HepG2 (cell line): Measurements from ENCODE around the gene SYNGR1. TPM values are rescaled to one million over a fixed set of nuclear protein-coding genes. Genes with fewer than 3 reads are reported as not detected.

Source experiments
- ARID2 ChIP-seq: sonication (generic); formaldehyde crosslinking; IDR thresholded peaks from 2 replicates; pipeline ENCODE4 v1.8.1; 2022; ENCODE audit warnings: mild to moderate bottlenecking, missing genetic modification reagents, borderline replicate concordance
- FOSL1 ChIP-seq: sonication (generic); formaldehyde crosslinking; IDR thresholded peaks from 2 replicates; pipeline ENCODE4 v1.9.0; 2021; ENCODE audit warnings: missing genetic modification reagents, borderline replicate concordance
- FOSL2 ChIP-seq: sonication (generic); formaldehyde crosslinking; IDR thresholded peaks from 2 replicates; pipeline ENCODE4 v1.4.0; 2020; ENCODE audit warnings: missing genetic modification reagents
- LCORL ChIP-seq, 2 experiments: fragments of 450-650 bp in 1 of 2; sonication (generic) in 1 of 2; formaldehyde crosslinking in 1 of 2; IDR thresholded peaks; 2 replicates each; pipeline versions ENCODE4 v1.5.0 to v1.6.1; 2017 to 2020; ENCODE audit warnings: antibody characterized with exemption in 1 of 2, missing genetic modification reagents in 1 of 2
- MED8 ChIP-seq: sonication (generic); formaldehyde crosslinking; IDR thresholded peaks from 2 replicates; pipeline ENCODE4 v1.8.1; 2023; ENCODE audit warnings: mild to moderate bottlenecking, missing genetic modification reagents; ENCODE audit not compliant: insufficient replicate concordance
- NFE2L1 ChIP-seq: sonication (generic); formaldehyde crosslinking; IDR thresholded peaks from 2 replicates; pipeline ENCODE4 v1.4.0; 2020; ENCODE audit warnings: missing genetic modification reagents, mild to moderate bottlenecking, borderline replicate concordance
- NONO ChIP-seq, 2 experiments: fragments of 450-650 bp in 1 of 2; sonication (generic) in 1 of 2; formaldehyde crosslinking in 1 of 2; IDR thresholded peaks in 1 of 2; conservative IDR thresholded peaks in 1 of 2; 2 replicates each; pipeline versions ENCODE4 v1.6.1 to v1.8.0; 2017 to 2022; ENCODE audit warnings: mild to moderate bottlenecking in 1 of 2, missing genetic modification reagents in 1 of 2, moderate library complexity in 1 of 2
- PHF8 ChIP-seq: sonication (generic); formaldehyde crosslinking; IDR thresholded peaks from 2 replicates; pipeline ENCODE4 v1.5.0; 2020; ENCODE audit warnings: missing genetic modification reagents
- RAD21 ChIP-seq: fragments of 450-650 bp; formaldehyde crosslinking; IDR thresholded peaks from 2 replicates; pipeline ENCODE4 v1.5.0; 2020; ENCODE audit warnings: mild to moderate bottlenecking
- SALL1 ChIP-seq: sonication (generic); formaldehyde crosslinking; IDR thresholded peaks from 2 replicates; pipeline ENCODE4 v1.8.0; 2022; ENCODE audit warnings: mild to moderate bottlenecking, missing genetic modification reagents
- SALL2 ChIP-seq: sonication (generic); formaldehyde crosslinking; IDR thresholded peaks from 2 replicates; pipeline ENCODE4 v1.8.1; 2023; ENCODE audit warnings: mild to moderate bottlenecking, missing genetic modification reagents, inconsistent platforms
- SPEN ChIP-seq: sonication (generic); formaldehyde crosslinking; IDR thresholded peaks from 2 replicates; pipeline ENCODE4 v1.5.1; 2020; ENCODE audit warnings: low read depth, mild to moderate bottlenecking, missing genetic modification reagents
- STAG1 ChIP-seq: sonication (generic); formaldehyde crosslinking; IDR thresholded peaks from 2 replicates; pipeline ENCODE4 v1.4.0; 2020; ENCODE audit warnings: missing genetic modification reagents
- TBX2 ChIP-seq: sonication (generic); formaldehyde crosslinking; IDR thresholded peaks from 2 replicates; pipeline ENCODE4 v1.5.0; 2020; ENCODE audit warnings: missing genetic modification reagents, mild to moderate bottlenecking, borderline replicate concordance
- ZNF317 ChIP-seq: sonication (generic); formaldehyde crosslinking; IDR thresholded peaks from 2 replicates; pipeline ENCODE4 v1.5.0; 2020; ENCODE audit warnings: mild to moderate bottlenecking, missing genetic modification reagents
- ZNF337 ChIP-seq: sonication (generic); formaldehyde crosslinking; IDR thresholded peaks from 2 replicates; pipeline ENCODE4 v1.5.1; 2020; ENCODE audit warnings: missing genetic modification reagents, low read depth, mild to moderate bottlenecking, borderline replicate concordance
- ZNF773 ChIP-seq: sonication (generic); formaldehyde crosslinking; IDR thresholded peaks from 2 replicates; pipeline ENCODE4 v1.4.0; 2020; ENCODE audit warnings: missing genetic modification reagents, borderline replicate concordance
- polyA plus RNA-seq, 8 experiments: library from polyadenylated mRNA; depleted of rRNA in 3 of 8; stranded (reverse) in 7 of 8; unstranded in 1 of 8; fragments of >200 nt; fragmentation: Illumina TruSeq in 4 of 8; extraction: Trizol in 4 of 8; gene quantifications; 2 replicates each; pipeline versions ENCODE4 v1.2.1 to v1.2.3, GENCODE V29; 2011 to 2016; ENCODE audit warnings: low read depth in 4 of 8, missing spikeins in 1 of 8, mixed read lengths in 1 of 8; ENCODE audit not compliant: insufficient read depth in 1 of 8
- total RNA-seq, 5 experiments: library from RNA; depleted of rRNA; stranded (reverse); fragments of >200 nt; fragmentation: Illumina TruSeq; extraction: Trizol; gene quantifications; 2 replicates each; pipeline ENCODE4 v1.2.3, GENCODE V29; 2016; ENCODE audit warnings: low read depth in 1 of 5
- TF ChIP-seq, protein P1 (sequence below): sonication (generic); formaldehyde crosslinking; IDR thresholded peaks from 2 replicates; pipeline ENCODE4 v1.4.0; 2020; ENCODE audit warnings: missing genetic modification reagents
- TF ChIP-seq, protein P2 (sequence below): sonication (generic); formaldehyde crosslinking; conservative IDR thresholded peaks from 2 replicates; pipeline ENCODE4 v1.5.0; 2020; ENCODE audit warnings: missing genetic modification reagents
- TF ChIP-seq, protein P3 (sequence below): sonication (generic); formaldehyde crosslinking; conservative IDR thresholded peaks from 2 replicates; pipeline ENCODE4 v1.4.0; 2020; ENCODE audit warnings: missing genetic modification reagents
- TF ChIP-seq, protein P4 (sequence below): sonication (generic); formaldehyde crosslinking; IDR thresholded peaks from 2 replicates; pipeline ENCODE4 v1.4.0; 2020; ENCODE audit warnings: mild to moderate bottlenecking, missing genetic modification reagents

Gene SYNGR1
- total and polyA plus RNA-seq, 2 of the 13 experiments (the other 11 are each of a cell fraction or from before 2014, with no cell fraction given): 0.27 to 2.7 TPM

DNA sequence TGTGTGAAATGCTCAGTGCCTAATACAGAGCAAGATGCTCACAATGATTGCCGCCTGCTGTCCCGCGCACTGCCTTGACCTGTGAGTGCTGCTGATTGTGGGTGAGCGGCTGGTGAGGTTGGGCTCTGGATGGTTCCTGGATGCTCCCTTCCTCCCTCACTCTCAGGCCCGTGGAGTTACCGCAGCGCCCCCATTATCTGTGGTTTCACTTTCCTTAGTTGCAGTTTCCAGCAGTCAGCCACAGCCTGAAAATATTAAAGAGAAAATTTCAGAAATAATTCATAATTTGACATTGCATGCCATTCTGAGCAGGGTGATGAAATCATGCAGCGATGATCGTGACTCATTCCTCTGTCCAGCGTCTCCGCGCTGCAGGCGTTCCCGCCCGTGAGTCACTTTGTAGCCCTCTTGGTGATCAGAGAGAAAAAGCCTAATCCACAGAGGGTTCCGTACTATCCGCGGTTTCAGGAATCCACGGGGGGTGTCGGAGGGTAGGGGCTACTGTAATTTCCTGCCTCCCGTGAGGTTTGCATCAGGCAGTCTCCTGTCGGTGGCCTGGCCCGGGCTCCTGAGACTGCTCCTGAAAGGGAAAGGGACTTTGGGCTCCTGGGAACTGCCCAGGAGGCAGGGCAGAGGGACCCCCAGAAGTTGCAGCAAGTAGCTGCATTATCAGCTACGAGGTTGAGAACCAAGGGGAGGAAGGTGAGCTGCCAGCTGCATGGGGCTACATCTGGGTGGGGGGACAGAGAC lies 41.0 kb upstream of the SYNGR1 start (continued):
- TF ChIP-seq TBX2 (CRISPR knock-in tag) (0 out of 2 replicates have a peak, but pooled peaks have one; percentile 35), ZNF337 (CRISPR knock-in tag) (no peak), NFE2L1 (no peak), SPEN (CRISPR knock-in tag) (0 out of 2 replicates have a peak, but pooled peaks have one; percentile 9), FOSL2 (CRISPR knock-in tag) (peak; percentile 93), FOSL1 (CRISPR knock-in tag) (0 out of 2 replicates have a peak, but pooled peaks have one; percentile 31), LCORL (IDR thresholded peaks at IDR 0.05) (no peak), LCORL (CRISPR knock-in tag; IDR thresholded peaks at IDR 0.05) (peak; percentile 12; the same call in 1 of the 2 replicates), RAD21 (CRISPR knock-in tag) (no peak), MED8 (CRISPR knock-in tag) (no peak), STAG1 (CRISPR knock-in tag) (peak; percentile 44), SALL2 (CRISPR knock-in tag) (no peak), ZNF317 (CRISPR knock-in tag) (peak; percentile 88), NONO (IDR thresholded peaks at IDR 0.05) (no peak), NONO (CRISPR knock-in tag; conservative IDR thresholded peaks at IDR 0.05) (0 out of 2 replicates have a peak, but pooled peaks have one; percentile 23), PHF8 (CRISPR knock-in tag) (0 out of 2 replicates have a peak, but pooled peaks have one; percentile 11), ARID2 (CRISPR knock-in tag) (no peak), ZNF773 (CRISPR knock-in tag) (no peak), SALL1 (peak; percentile 42; the same call in 1 of the 2 replicates)
- TF ChIP-seq, protein P1, sequence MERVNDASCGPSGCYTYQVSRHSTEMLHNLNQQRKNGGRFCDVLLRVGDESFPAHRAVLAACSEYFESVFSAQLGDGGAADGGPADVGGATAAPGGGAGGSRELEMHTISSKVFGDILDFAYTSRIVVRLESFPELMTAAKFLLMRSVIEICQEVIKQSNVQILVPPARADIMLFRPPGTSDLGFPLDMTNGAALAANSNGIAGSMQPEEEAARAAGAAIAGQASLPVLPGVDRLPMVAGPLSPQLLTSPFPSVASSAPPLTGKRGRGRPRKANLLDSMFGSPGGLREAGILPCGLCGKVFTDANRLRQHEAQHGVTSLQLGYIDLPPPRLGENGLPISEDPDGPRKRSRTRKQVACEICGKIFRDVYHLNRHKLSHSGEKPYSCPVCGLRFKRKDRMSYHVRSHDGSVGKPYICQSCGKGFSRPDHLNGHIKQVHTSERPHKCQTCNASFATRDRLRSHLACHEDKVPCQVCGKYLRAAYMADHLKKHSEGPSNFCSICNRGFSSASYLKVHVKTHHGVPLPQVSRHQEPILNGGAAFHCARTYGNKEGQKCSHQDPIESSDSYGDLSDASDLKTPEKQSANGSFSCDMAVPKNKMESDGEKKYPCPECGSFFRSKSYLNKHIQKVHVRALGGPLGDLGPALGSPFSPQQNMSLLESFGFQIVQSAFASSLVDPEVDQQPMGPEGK (CRISPR knock-in tag): no peak
- TF ChIP-seq, protein P2, sequence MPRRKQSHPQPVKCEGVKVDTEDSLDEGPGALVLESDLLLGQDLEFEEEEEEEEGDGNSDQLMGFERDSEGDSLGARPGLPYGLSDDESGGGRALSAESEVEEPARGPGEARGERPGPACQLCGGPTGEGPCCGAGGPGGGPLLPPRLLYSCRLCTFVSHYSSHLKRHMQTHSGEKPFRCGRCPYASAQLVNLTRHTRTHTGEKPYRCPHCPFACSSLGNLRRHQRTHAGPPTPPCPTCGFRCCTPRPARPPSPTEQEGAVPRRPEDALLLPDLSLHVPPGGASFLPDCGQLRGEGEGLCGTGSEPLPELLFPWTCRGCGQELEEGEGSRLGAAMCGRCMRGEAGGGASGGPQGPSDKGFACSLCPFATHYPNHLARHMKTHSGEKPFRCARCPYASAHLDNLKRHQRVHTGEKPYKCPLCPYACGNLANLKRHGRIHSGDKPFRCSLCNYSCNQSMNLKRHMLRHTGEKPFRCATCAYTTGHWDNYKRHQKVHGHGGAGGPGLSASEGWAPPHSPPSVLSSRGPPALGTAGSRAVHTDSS (CRISPR knock-in tag): no peak
- TF ChIP-seq, protein P3, sequence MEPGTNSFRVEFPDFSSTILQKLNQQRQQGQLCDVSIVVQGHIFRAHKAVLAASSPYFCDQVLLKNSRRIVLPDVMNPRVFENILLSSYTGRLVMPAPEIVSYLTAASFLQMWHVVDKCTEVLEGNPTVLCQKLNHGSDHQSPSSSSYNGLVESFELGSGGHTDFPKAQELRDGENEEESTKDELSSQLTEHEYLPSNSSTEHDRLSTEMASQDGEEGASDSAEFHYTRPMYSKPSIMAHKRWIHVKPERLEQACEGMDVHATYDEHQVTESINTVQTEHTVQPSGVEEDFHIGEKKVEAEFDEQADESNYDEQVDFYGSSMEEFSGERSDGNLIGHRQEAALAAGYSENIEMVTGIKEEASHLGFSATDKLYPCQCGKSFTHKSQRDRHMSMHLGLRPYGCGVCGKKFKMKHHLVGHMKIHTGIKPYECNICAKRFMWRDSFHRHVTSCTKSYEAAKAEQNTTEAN (CRISPR knock-in tag): no peak
- TF ChIP-seq, protein P4, sequence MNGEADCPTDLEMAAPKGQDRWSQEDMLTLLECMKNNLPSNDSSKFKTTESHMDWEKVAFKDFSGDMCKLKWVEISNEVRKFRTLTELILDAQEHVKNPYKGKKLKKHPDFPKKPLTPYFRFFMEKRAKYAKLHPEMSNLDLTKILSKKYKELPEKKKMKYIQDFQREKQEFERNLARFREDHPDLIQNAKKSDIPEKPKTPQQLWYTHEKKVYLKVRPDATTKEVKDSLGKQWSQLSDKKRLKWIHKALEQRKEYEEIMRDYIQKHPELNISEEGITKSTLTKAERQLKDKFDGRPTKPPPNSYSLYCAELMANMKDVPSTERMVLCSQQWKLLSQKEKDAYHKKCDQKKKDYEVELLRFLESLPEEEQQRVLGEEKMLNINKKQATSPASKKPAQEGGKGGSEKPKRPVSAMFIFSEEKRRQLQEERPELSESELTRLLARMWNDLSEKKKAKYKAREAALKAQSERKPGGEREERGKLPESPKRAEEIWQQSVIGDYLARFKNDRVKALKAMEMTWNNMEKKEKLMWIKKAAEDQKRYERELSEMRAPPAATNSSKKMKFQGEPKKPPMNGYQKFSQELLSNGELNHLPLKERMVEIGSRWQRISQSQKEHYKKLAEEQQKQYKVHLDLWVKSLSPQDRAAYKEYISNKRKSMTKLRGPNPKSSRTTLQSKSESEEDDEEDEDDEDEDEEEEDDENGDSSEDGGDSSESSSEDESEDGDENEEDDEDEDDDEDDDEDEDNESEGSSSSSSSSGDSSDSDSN (CRISPR knock-in tag): no peak
